ENCODE data around the gene ZC3H18.

The ZC3H18 gene

DNA sequence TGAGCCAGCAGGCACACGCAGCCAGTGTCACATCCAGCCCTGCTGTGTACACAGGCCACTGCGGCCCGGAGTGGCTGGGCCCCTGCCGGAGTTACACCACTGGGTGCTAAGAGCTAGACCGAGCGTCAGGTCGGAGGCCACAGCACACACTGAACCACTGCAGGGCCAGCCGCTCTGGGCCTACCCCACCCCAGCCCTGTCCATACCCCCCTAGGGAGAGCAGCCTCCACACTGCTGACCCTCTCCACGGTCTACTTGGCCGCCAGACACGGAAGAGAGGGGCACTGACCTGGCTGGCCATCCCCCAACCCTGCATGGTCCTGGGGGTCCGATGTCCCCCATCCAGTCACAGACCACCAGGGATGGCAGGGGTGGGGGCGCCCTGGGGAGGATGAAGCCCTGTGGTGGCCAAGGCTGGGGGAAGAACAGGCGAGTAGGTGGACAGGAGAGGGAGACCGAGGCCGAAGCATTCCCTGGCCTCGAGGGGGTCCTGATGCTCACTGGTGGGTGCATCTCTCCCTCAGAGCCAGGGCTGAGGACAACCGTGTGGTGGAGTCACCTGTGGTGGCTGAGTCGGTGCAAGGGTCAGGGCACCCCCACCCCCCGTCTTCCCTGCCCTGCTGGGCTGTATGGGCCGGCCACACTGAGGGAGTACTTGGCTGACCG, 34.9 kb upstream of the ZC3H18 start:
- TF ChIP-seq, protein P1, sequence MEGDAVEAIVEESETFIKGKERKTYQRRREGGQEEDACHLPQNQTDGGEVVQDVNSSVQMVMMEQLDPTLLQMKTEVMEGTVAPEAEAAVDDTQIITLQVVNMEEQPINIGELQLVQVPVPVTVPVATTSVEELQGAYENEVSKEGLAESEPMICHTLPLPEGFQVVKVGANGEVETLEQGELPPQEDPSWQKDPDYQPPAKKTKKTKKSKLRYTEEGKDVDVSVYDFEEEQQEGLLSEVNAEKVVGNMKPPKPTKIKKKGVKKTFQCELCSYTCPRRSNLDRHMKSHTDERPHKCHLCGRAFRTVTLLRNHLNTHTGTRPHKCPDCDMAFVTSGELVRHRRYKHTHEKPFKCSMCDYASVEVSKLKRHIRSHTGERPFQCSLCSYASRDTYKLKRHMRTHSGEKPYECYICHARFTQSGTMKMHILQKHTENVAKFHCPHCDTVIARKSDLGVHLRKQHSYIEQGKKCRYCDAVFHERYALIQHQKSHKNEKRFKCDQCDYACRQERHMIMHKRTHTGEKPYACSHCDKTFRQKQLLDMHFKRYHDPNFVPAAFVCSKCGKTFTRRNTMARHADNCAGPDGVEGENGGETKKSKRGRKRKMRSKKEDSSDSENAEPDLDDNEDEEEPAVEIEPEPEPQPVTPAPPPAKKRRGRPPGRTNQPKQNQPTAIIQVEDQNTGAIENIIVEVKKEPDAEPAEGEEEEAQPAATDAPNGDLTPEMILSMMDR (IDR thresholded peaks at IDR 0.05; ENCODE audit: insufficient read depth, low read length, missing control alignments): no peak
- ChIA-PET POLR2A (no interaction called here), CTCF (interaction anchor here (1.1 to 1.7 kb wide), 2 partner anchors 23 to 26 kb away, joined by 3 to 15 read pairs; no protein-coding TSS in a partner anchor)
- DNase-seq (ENCODE audit: low read depth, low spot score): no peak
- H3K4me3 ChIP-seq (ENCODE audit: low read depth, low read length): peak overlapping the region; percentile 67

DNA sequence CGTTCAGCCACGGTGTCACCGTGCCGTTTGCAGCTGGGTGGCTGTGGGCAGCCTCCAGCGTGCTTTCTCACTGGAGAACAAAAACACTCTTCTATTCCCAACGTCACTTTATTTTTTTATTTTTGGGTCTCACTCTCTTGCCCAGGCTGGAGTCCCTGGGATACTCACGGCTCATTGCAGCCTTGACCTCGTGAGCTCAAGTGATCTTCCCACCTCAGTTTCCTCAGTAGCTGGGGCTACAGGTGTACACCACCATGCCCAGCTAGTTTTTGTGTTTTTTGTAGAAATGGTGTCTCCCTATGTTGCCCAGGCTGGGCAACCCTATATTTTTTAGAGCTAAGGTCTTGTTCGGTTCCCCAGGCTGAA, 34.4 kb upstream of the ZC3H18 start:
- TF ChIP-seq, protein P1 (IDR thresholded peaks at IDR 0.05; ENCODE audit: insufficient read depth, low read length, missing control alignments): no peak
- no peak overlapping the region for H3K4me3 ChIP-seq (ENCODE audit: low read depth, low read length)
- DNase-seq (ENCODE audit: low read depth, low spot score): no peak
- ChIA-PET CTCF (interaction anchor here (1.1 to 1.7 kb wide), 2 partner anchors 23 to 26 kb away, joined by 3 to 15 read pairs; no protein-coding TSS in a partner anchor), POLR2A (no interaction called here)

DNA sequence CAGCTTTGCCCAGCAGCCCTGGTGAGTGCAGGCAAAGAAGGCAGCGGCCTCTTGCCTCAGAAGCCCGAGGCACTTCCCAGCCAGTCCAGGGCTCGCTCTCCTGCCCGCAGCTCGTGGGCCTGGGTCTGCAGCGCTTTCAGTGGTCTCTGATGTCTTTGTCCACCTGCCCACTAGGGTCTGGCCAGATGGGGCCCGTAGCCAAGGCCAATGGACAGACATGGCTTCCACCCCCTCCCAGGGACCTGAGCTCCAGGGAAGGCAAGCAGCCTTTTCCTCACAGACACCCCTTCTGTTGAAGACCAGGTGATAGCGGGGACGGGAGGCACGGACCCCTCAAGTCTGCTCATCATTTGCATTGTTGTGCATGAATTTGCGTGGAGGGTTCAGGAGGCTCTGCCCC, 33.7 kb upstream of the ZC3H18 start:
- TF ChIP-seq, protein P1 (IDR thresholded peaks at IDR 0.05; ENCODE audit: insufficient read depth, low read length, missing control alignments): no peak
- POLR2A ChIA-PET: no interaction called here
- H3K4me3 ChIP-seq (ENCODE audit: low read depth, low read length): no peak overlapping the region
- CTCF ChIA-PET: interaction anchor here (1.1 to 1.7 kb wide), 2 partner anchors 22 to 25 kb away, joined by 3 to 15 read pairs; no protein-coding TSS in a partner anchor
- DNase-seq (ENCODE audit: low read depth, low spot score): no peak

DNA sequence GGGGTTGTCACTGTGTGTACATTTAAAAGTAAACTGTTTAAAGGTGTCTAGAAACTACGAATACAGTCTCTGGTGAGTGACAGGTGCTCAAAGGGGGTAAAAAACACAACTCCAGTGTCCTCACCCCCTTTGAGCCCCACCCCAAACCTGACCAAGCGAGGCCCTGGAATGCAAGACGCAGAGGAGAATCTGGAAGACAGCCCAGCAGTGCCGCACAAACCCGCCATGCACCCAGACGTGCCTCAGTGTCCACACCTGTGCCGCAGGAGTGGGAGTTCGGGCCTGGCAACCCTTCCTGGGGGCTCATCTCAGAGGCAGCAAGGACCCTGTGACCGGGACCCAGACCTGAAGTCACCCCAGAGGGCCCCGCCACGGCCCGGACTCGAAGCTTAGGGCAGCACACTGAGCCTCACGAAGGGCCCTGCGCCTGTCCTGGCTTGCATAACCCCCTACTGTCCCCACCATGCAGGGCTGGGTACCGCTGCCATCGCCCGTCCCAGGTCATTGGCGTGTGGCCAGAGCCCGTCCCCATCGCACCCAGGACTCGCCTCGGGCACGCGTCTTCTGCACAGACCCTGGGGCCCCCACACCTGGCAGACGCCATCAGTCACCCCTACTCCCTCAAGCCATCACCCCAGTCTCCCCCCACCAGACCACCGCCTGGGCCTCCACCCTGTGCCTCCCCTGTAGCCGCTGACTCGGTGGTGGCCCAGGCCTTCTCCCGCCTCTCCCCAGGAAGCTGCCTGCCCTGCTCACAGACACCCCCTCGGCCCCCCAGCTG, 33.0 kb upstream of the ZC3H18 start:
- ChIA-PET POLR2A (no interaction called here), CTCF (interaction anchor here (1.7 kb wide), 1 partner anchor 24 kb away, joined by 15 read pairs; no protein-coding TSS in a partner anchor)
- TF ChIP-seq, protein P1 (IDR thresholded peaks at IDR 0.05; ENCODE audit: insufficient read depth, low read length, missing control alignments): no peak
- no peak overlapping the region for H3K4me3 ChIP-seq (ENCODE audit: low read depth, low read length)
- no peak for DNase-seq (ENCODE audit: low read depth, low spot score)

DNA sequence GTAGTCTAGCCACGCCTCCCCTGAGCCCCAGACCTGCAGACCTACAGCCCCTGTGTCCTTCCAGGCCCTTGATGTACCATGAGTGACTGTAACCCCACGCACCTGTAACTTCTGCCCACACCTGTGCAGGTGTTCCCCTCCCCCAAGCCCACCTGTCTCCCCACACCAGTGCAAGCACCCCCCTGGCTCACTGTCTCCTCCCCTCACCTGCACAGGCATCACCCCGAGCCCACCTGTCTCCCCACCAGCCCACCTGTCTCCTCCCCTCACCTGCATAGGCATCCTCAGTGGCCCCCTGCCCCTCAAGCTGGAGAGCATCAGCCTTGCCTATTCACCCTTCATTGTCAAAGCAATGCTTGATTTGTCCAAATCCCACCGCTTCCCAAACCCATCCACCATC, 32.3 kb upstream of the ZC3H18 start:
- CTCF ChIA-PET: no interaction called here

More for the DNA sequence above, 32.3 kb upstream of the ZC3H18 start:
- TF ChIP-seq, protein P1 (IDR thresholded peaks at IDR 0.05; ENCODE audit: insufficient read depth, low read length, missing control alignments): no peak
- H3K4me3 ChIP-seq (ENCODE audit: low read depth, low read length): no peak overlapping the region
- DNase-seq (ENCODE audit: low read depth, low spot score): no peak
- POLR2A ChIA-PET: interaction anchor here (1.0 kb wide), 1 partner anchor 85 kb away, joined by 3 read pairs; the partner anchor contains the start of gene ZFPM1

Measured in AG04449 (cell line).